ENCODE measurements around the gene OSTC.

- TF ChIP-seq POLR2A (IDR thresholded peaks at IDR 0.05; ENCODE audit: low read depth, low read length): no peak
- no peak for TF ChIP-seq TAF1 (IDR thresholded peaks at IDR 0.05; ENCODE audit: low read depth, low read length)
- no peak for TF ChIP-seq POLR2AphosphoS5 (IDR thresholded peaks at IDR 0.05; ENCODE audit: low read depth, low read length)
These were observed 33.1 kb downstream of the OSTC start for GRCh38 chr4:108683479-108683878.
